AG04450 (cell line): Measurements from ENCODE around the gene SLC25A45. TPM values are rescaled to one million over a fixed set of nuclear protein-coding genes. Genes with fewer than 3 reads are reported as not detected.

ENCODE experiments used
- polyA plus RNA-seq: library from polyadenylated mRNA; depleted of rRNA; stranded (reverse); fragments of >200 nt; gene quantifications from 2 replicates; pipeline ENCODE4 v1.2.3, GENCODE V29; 2011; rRNA removed

Gene SLC25A45
- polyA plus RNA-seq, 1 experiment, result 0.76 TPM

Other genes with a start within 250 kb of the SLC25A45 start
- gene SYVN1, start 248.1 kb downstream of the SLC25A45 start, polyA plus RNA-seq, result 18.7 and 27.7 TPM in 2 replicates
- gene SPDYC, start 212.4 kb downstream of the SLC25A45 start, polyA plus RNA-seq, result not detected in 2 replicates
- gene CAPN1, start 200.7 kb downstream of the SLC25A45 start, polyA plus RNA-seq, result 84.1 and 123 TPM in 2 replicates
- 10.4 and 14.1 TPM in 2 replicates for gene POLA2, start 120.7 kb downstream of the SLC25A45 start, polyA plus RNA-seq
- gene CDC42EP2, start 67.8 kb downstream of the SLC25A45 start, polyA plus RNA-seq, result 14.3 and 21.1 TPM in 2 replicates
- gene DPF2, start 48.8 kb downstream of the SLC25A45 start, polyA plus RNA-seq, result 43.7 and 52.0 TPM in 2 replicates
- 0.07 and 0.11 TPM in 2 replicates for gene TIGD3, start 27.9 kb downstream of the SLC25A45 start, polyA plus RNA-seq
- 10.7 and 14.1 TPM in 2 replicates for gene FRMD8, start 4.0 kb upstream of the SLC25A45 start, polyA plus RNA-seq
- gene NEAT1, start 40.2 kb upstream of the SLC25A45 start, polyA plus RNA-seq, result 72.3 and 83.3 TPM in 2 replicates
- gene MALAT1, start 116.4 kb upstream of the SLC25A45 start, polyA plus RNA-seq, result 1,149 and 1,465 TPM in 2 replicates
- 60.9 and 90.0 TPM in 2 replicates for gene SCYL1, start 142.4 kb upstream of the SLC25A45 start, polyA plus RNA-seq
- 25.3 and 49.2 TPM in 2 replicates for gene LTBP3, start 175.7 kb upstream of the SLC25A45 start, polyA plus RNA-seq
- gene ZNRD2, start 187.8 kb upstream of the SLC25A45 start, polyA plus RNA-seq, result 23.5 and 44.3 TPM in 2 replicates
- gene FAM89B, start 189.9 kb upstream of the SLC25A45 start, polyA plus RNA-seq, result 28.8 and 40.8 TPM in 2 replicates
- 11.3 and 15.2 TPM in 2 replicates for gene EHBP1L1, start 193.4 kb upstream of the SLC25A45 start, polyA plus RNA-seq
- gene KCNK7, start 213.2 kb upstream of the SLC25A45 start, polyA plus RNA-seq, result 0.17 TPM in 1 of 2 replicates, not detected in the other
- gene MAP3K11, start 231.6 kb upstream of the SLC25A45 start, polyA plus RNA-seq, result 12.6 and 17.1 TPM in 2 replicates
- gene PCNX3, start 233.1 kb upstream of the SLC25A45 start, polyA plus RNA-seq, result 9.7 and 14.0 TPM in 2 replicates